Adrenal gland (tissue), 12 donors: ENCODE measurements around the gene RXFP4. TPM values are rescaled to one million over a fixed set of nuclear protein-coding genes. Genes with fewer than 3 reads are reported as not detected.
A peak's percentile ranks its signal among the peaks of the same experiment; 100 is the strongest.

Experiments
- DNase-seq, 7 donors: peaks; one replicate each; pipeline ENCODE4 v3.0.0-alpha.2; 2019 to 2020
- H3K27ac ChIP-seq, 5 donors: fragments of 200-600 bp; sonication (generic) in 4 of 5; 1 replicate in 3 of 5; 2 replicates in 2 of 5; pipeline versions ENCODE4 v1.5.1 to v1.8.0; 2016 to 2020; ENCODE audit warnings: mild to moderate bottlenecking in 1 of 5
- H3K27me3 ChIP-seq: fragments of 200-600 bp; 2 replicates; pipeline ENCODE4 v1.8.0; 2021
- H3K36me3 ChIP-seq, 2 donors: fragments of 200-600 bp; replicated peaks in 1 of 2; 1 replicate in 1 of 2; 2 replicates in 1 of 2; pipeline versions ENCODE4 v1.5.1 to v1.8.0; 2018 to 2022
- H3K4me1 ChIP-seq, 2 donors: fragments of 200-600 bp; replicated peaks in 1 of 2; 1 replicate in 1 of 2; 2 replicates in 1 of 2; pipeline versions ENCODE4 v1.5.1 to v1.8.0; 2018 to 2021
- H3K4me3 ChIP-seq, 4 donors: fragments of 200-600 bp; sonication (generic) in 3 of 4; one replicate each; pipeline ENCODE4 v1.5.1; 2016 to 2018
- H3K9me3 ChIP-seq, 3 donors: fragments of 200-600 bp; sonication (generic) in 1 of 3; replicated peaks in 1 of 3; 1 replicate in 2 of 3; 2 replicates in 1 of 3; pipeline versions ENCODE4 v1.5.1 to v1.8.0; 2016 to 2021
- POLR2A ChIP-seq, 2 donors: fragments of 450-650 bp; IDR thresholded peaks; one replicate each; pipeline ENCODE4 v1.6.1; 2017; ENCODE audit warnings: antibody characterized with exemption in 2 of 2, mild to moderate bottlenecking in 2 of 2, moderate library complexity in 1 of 2
- WGBS, 4 donors: extraction: QIAGEN DNeasy Blood & Tissue Kit in 2 of 4; methylation state at CpG; one replicate each; pipeline versions ENCODE4 v1.1.5 to v1.1.7; 2013 to 2017; 5-methylcytosine and 5-hydroxymethylcytosine counted together
- intact Hi-C, 2 donors: fragments of 100-400 bp; cut with DNase I; formaldehyde crosslinking; loops; one replicate each; pipeline versions ENCODE4 v1.14.1 to v1.15.0; 2022 to 2023
- polyA plus RNA-seq, 3 donors: library from polyadenylated mRNA; stranded (reverse); fragments of 200-250 nt in 2 of 3; fragments of 350-450 nt in 1 of 3; fragmentation: Illumina TruSeq in 1 of 3; extraction: RNeasy Lipid Tissue Mini Kit (QIAGEN cat#74804) in 1 of 3; gene quantifications; one replicate each; pipeline ENCODE4 v1.2.3, GENCODE V29; 2013 to 2014
- total RNA-seq, 9 donors: library from RNA; depleted of rRNA in 4 of 9; stranded (reverse); fragments of >200 nt in 4 of 9; fragments of 120-200 nt in 1 of 9; fragmentation: NEBNext Ultra II Directional in 1 of 9; extraction: Animal tissue kit (Norgen Biotek cat#: 25700) in 1 of 9; gene quantifications; one replicate each; pipeline versions ENCODE4 v1.1.0 to v1.2.4, GENCODE V29; 2013 to 2023
- TF ChIP-seq, protein P1 (sequence below), 6 experiments: fragments of 450-650 bp in 4 of 6; fragments of 200-600 bp in 2 of 6; sonication (generic) in 1 of 6; IDR thresholded peaks; 1 replicate in 5 of 6; 2 replicates in 1 of 6; pipeline versions ENCODE4 v1.5.1 to v1.8.0; 2016 to 2021; ENCODE audit warnings: antibody characterized with exemption in 6 of 6, mild to moderate bottlenecking in 2 of 6, moderate library complexity in 1 of 6
- donor health status: healthy with polysubstance abuse.
- donor health status: Bipolar disorder and iron deficiency.
- donor health status: DM: yes; HTN: yes; CAD: no.
- donor health status: DM: no; HTN: no; CAD: no.
- donor health status: DM: no; HTN: no; CAD: no.
- donor health status: DM: yes; HTN: yes; CAD: no.

Gene RXFP4
- total and polyA plus RNA-seq, 12 donors, result not detected

DNA sequence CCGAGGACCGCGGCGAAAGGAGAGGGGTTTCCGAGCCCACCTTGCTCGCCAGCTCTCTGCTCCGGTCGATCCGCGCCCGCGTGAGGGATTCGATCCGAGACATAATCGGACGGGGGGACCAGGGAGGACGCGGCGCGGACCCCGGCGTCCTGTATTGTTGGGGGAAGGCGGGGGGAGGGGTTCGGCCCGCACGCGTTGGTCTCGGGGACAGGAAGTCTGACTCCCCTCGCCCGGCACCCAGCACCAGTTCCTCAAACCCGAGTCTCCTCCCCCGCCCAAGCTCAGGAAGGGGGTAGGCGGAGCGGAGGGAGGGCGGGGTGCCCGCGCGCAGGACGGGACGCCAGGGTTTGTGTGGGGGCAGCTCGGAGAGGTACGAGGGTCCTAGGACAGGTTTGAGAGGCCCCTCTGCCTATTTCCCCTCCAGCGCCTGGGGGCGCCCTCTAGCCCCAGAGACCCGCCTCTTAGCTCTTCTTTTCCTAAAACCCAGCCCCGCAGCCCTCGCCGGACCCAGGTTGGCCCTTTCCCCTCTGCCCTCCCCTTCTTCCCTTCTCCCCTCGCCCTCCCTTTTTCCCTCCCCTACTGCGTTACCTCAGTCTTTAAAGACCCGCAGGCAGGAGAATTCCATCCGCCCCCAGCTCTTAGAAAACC is 37.0 kb downstream of the RXFP4 start, which contains the start of gene ARHGEF2:
ARHGEF2 (minus strand) TSS at position 223 of the 648 bp plus-strand sequence; CDS start at position 103, 120 bp downstream.
- Histone ChIP-seq H3K4me3 (peak within 1 kb of the TSS; percentile 65 to 95 (median 73)), H3K9me3 (no peaks in the 10 kb centered on the region), H3K27me3 (no peaks in the 10 kb centered on the region), H3K36me3 (no peaks in the 10 kb centered on the region), H3K4me1 (peaks cover 0 to 35% of the 10 kb centered on the region in 2 donors), H3K27ac (peak within 1 kb of the TSS; percentile 43 to 88 (median 68))
- intact Hi-C loops, result no loop called here
- TF ChIP-seq, protein P1, sequence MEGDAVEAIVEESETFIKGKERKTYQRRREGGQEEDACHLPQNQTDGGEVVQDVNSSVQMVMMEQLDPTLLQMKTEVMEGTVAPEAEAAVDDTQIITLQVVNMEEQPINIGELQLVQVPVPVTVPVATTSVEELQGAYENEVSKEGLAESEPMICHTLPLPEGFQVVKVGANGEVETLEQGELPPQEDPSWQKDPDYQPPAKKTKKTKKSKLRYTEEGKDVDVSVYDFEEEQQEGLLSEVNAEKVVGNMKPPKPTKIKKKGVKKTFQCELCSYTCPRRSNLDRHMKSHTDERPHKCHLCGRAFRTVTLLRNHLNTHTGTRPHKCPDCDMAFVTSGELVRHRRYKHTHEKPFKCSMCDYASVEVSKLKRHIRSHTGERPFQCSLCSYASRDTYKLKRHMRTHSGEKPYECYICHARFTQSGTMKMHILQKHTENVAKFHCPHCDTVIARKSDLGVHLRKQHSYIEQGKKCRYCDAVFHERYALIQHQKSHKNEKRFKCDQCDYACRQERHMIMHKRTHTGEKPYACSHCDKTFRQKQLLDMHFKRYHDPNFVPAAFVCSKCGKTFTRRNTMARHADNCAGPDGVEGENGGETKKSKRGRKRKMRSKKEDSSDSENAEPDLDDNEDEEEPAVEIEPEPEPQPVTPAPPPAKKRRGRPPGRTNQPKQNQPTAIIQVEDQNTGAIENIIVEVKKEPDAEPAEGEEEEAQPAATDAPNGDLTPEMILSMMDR (IDR thresholded peaks at IDR 0.05), result no peak
- TF ChIP-seq POLR2A (IDR thresholded peaks at IDR 0.05), result peak in 1 of 2 donors; percentile 29
- DNase-seq, result peak; percentile 62 to 76 (median 69)
- WGBS, 4 donors, result 0 to 3% (median 1%) methylated on average over 11 to 51 of the region's 52 CpGs

- WGBS, 4 donors, result 26 to 43% (median 33%) methylated on average over 7 to 8 of the region's 8 CpGs
- intact Hi-C loops, result no loop called here
- H3K36me3 ChIP-seq, result no peaks in the 10 kb centered on the region
- H3K27me3 ChIP-seq, result no peaks in the 10 kb centered on the region
- H3K27ac ChIP-seq, result peak overlapping the region; percentile 43 to 88 (median 68)
- H3K9me3 ChIP-seq, result no peaks in the 10 kb centered on the region
- H3K4me3 ChIP-seq, result peak overlapping the region in 2 of 4 donors; percentile 74 to 95
- DNase-seq, result no peak
- TF ChIP-seq, protein P1 (IDR thresholded peaks at IDR 0.05), result no peak
- no peak for TF ChIP-seq POLR2A (IDR thresholded peaks at IDR 0.05)
- H3K4me1 ChIP-seq, result peaks cover 0 to 33% of the 10 kb centered on the region in 2 donors
Measured at GRCh38 chr1:155978973-155979429, 37.6 kb downstream of the RXFP4 start.

DNA sequence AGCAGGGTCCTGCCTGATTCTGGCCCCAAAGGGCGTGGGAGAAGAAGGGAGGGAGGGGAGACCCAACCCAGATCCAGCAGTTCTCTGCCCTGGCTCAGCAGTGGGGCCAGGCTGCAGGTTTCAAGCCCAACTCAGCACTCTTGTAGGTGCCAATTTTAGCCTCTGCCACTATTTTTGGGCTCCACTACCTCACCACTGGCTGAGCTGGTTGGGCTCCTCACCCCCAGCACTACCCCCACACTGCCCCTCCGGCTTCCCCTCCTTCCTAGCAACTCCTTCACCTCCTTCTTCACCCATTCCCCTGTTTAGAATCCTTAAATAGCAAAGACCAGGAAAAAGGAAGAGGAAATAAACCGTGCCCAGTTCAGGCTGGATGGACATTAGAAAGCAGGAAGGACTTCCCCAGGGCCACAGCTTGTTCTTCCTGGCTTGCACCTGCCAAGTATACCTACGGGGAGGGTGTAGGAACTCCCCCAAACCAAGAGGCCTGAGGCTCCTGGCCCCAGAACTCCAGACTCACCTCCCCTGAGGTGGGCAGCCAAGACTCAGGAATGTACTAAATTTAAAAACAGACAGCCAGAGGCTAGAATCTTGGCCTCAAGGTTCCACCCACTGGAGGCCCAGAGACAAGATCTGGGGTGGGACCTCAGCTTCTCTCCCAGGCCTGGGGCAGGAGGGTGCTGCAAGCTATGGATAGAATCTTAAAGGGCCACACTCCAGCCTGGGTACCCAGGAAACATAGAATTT is 38.3 kb downstream of the RXFP4 start:
- peak overlapping the region in 4 of 5 donors; percentile 43 to 88 (median 68) for H3K27ac ChIP-seq
- H3K4me1 ChIP-seq, result peaks cover 0 to 25% of the 10 kb centered on the region in 2 donors
- WGBS, 4 donors, result 38 to 61% (median 44%) methylated on average over 3 to 4 of the region's 4 CpGs
- no peak for DNase-seq
- TF ChIP-seq, protein P1 (IDR thresholded peaks at IDR 0.05), result no peak
- no peak for TF ChIP-seq POLR2A (IDR thresholded peaks at IDR 0.05)
- H3K9me3 ChIP-seq, result no peaks in the 10 kb centered on the region
- H3K4me3 ChIP-seq, result peak overlapping the region in 1 of 4 donors; percentile 95
- no peaks in the 10 kb centered on the region for H3K36me3 ChIP-seq
- H3K27me3 ChIP-seq, result no peaks in the 10 kb centered on the region
- intact Hi-C loops, result no loop called here
